Liver (tissue), 9 donors: ENCODE data around the gene KLHDC7B. TPM values are rescaled to one million over a fixed set of nuclear protein-coding genes. Genes with fewer than 3 reads are reported as not detected.
A peak's percentile ranks its signal among the peaks of the same experiment; 100 is the strongest.

Source experiments
- DNase-seq: peaks from one replicate; pipeline ENCODE4 v3.0.0-alpha.2; 2017; ENCODE audit warnings: low spot score
- H3K27ac ChIP-seq, 2 donors: one replicate each; pipeline ENCODE4 v1.7.0; 2013; ENCODE audit warnings: inconsistent platforms in 2 of 2, low read length in 2 of 2, control low read depth in 1 of 2, low read depth in 1 of 2, mild to moderate bottlenecking in 1 of 2
- H3K27me3 ChIP-seq, 4 donors: one replicate each; pipeline versions ENCODE4 v1.6.1 to v1.7.0; 2013; ENCODE audit warnings: low read length in 3 of 4, inconsistent platforms in 1 of 4, mild to moderate bottlenecking in 1 of 4, moderate library complexity in 1 of 4; ENCODE audit not compliant: control insufficient read depth in 4 of 4, insufficient read depth in 4 of 4
- H3K36me3 ChIP-seq, 4 donors: one replicate each; pipeline versions ENCODE4 v1.6.1 to v1.7.0; 2013; ENCODE audit warnings: low read length in 3 of 4, mild to moderate bottlenecking in 3 of 4, low read depth in 1 of 4, moderate library complexity in 1 of 4; ENCODE audit not compliant: control insufficient read depth in 4 of 4, insufficient read depth in 3 of 4
- H3K4me1 ChIP-seq, 4 donors: one replicate each; pipeline versions ENCODE4 v1.6.1 to v1.7.0; 2013; ENCODE audit warnings: low read length in 3 of 4, mild to moderate bottlenecking in 3 of 4, moderate library complexity in 1 of 4; ENCODE audit not compliant: control insufficient read depth in 4 of 4, insufficient read depth in 4 of 4
- H3K4me3 ChIP-seq, 3 donors: one replicate each; pipeline versions ENCODE4 v1.6.1 to v1.7.0; 2013; ENCODE audit warnings: low read length in 3 of 3, control low read depth in 1 of 3, low read depth in 1 of 3, mild to moderate bottlenecking in 1 of 3
- H3K9ac ChIP-seq, 2 donors: one replicate each; pipeline ENCODE4 v1.7.0; 2013; ENCODE audit warnings: low read length in 2 of 2, mild to moderate bottlenecking in 2 of 2, moderate library complexity in 2 of 2, control low read depth in 1 of 2, low read depth in 1 of 2
- H3K9me3 ChIP-seq, 4 donors: one replicate each; pipeline versions ENCODE4 v1.6.1 to v1.7.0; 2013; ENCODE audit warnings: low read length in 3 of 4; ENCODE audit not compliant: control insufficient read depth in 4 of 4
- CTCF ChIP-seq: fragments of 150-350 bp; IDR thresholded peaks from 2 replicates; pipeline ENCODE4 v1.5.1; 2017; ENCODE audit warnings: improper control_type of control experiment, low read depth, low read length; ENCODE audit not compliant: missing input control
- EGR1 ChIP-seq, 2 donors: IDR thresholded peaks; 2 replicates each; pipeline ENCODE4 v1.6.1; 2016 to 2018; ENCODE audit warnings: antibody characterized with exemption in 2 of 2, low read depth in 2 of 2
- FOXA1 ChIP-seq: IDR thresholded peaks from 2 replicates; pipeline ENCODE4 v1.6.1; 2016; ENCODE audit warnings: antibody characterized with exemption
- FOXA2 ChIP-seq: IDR thresholded peaks from 2 replicates; pipeline ENCODE4 v1.6.1; 2016; ENCODE audit warnings: antibody characterized with exemption
- HNF4A ChIP-seq, 2 donors: conservative IDR thresholded peaks; 2 replicates each; pipeline ENCODE4 v1.6.1; 2016; ENCODE audit warnings: antibody characterized with exemption in 2 of 2, mild to moderate bottlenecking in 2 of 2
- HNF4G ChIP-seq: IDR thresholded peaks from 2 replicates; pipeline ENCODE4 v1.6.1; 2016; ENCODE audit warnings: antibody characterized with exemption
- JUND ChIP-seq, 2 donors: IDR thresholded peaks; 2 replicates each; pipeline ENCODE4 v1.6.1; 2016; ENCODE audit warnings: antibody characterized with exemption in 2 of 2
- RAD21 ChIP-seq, 2 donors: IDR thresholded peaks; 2 replicates each; pipeline ENCODE4 v1.6.1; 2016; ENCODE audit warnings: antibody characterized with exemption in 2 of 2, mild to moderate bottlenecking in 2 of 2
- RXRA ChIP-seq, 2 donors: IDR thresholded peaks; 2 replicates each; pipeline ENCODE4 v1.6.1; 2017 to 2018; ENCODE audit warnings: antibody characterized with exemption in 2 of 2, mild to moderate bottlenecking in 1 of 2
- SP1 ChIP-seq: IDR thresholded peaks from 2 replicates; pipeline ENCODE4 v1.6.1; 2018; ENCODE audit warnings: antibody characterized with exemption, mild to moderate bottlenecking
- WGBS: extraction: QIAGEN DNeasy Blood & Tissue Kit; methylation state at CpG from one replicate; pipeline ENCODE4 v1.1.7; 2013; 5-methylcytosine and 5-hydroxymethylcytosine counted together
- polyA plus RNA-seq, 2 donors: library from polyadenylated mRNA; stranded (reverse) in 1 of 2; unstranded in 1 of 2; fragments of 200-250 nt in 1 of 2; fragments of >200 nt in 1 of 2; fragmentation: Nextera tagmentation in 1 of 2; extraction: Ambion mirVana in 1 of 2; gene quantifications; one replicate each; pipeline versions ENCODE4 v1.2.1 to v1.2.3, GENCODE V29; 2013 to 2015
- total RNA-seq, 2 donors: library from RNA; depleted of rRNA; stranded (reverse); fragments of >200 nt; gene quantifications; one replicate each; pipeline ENCODE4 v1.2.3, GENCODE V29; 2014
- TF ChIP-seq, protein P1 (sequence below): IDR thresholded peaks from 2 replicates; pipeline ENCODE4 v1.6.1; 2016; ENCODE audit warnings: antibody characterized with exemption
- TF ChIP-seq, protein P2 (sequence below): IDR thresholded peaks from 2 replicates; pipeline ENCODE4 v1.6.1; 2016; ENCODE audit warnings: antibody characterized with exemption
- TF ChIP-seq, protein P3 (sequence below): IDR thresholded peaks from 2 replicates; pipeline ENCODE4 v1.6.1; 2016; ENCODE audit warnings: antibody characterized with exemption, mild to moderate bottlenecking
- TF ChIP-seq, protein P4 (sequence below): IDR thresholded peaks from 2 replicates; pipeline ENCODE4 v1.6.1; 2016; ENCODE audit warnings: antibody characterized with exemption
- donor health status: healthy.
- donor health status: healthy.
- donor health status: healthy.
- donor health status: healthy.
- donor health status: healthy.

KLHDC7B gene
- total and polyA plus RNA-seq, 4 donors, result 0.08 to 0.16 (median 0.08) TPM; not detected in 1

DNA sequence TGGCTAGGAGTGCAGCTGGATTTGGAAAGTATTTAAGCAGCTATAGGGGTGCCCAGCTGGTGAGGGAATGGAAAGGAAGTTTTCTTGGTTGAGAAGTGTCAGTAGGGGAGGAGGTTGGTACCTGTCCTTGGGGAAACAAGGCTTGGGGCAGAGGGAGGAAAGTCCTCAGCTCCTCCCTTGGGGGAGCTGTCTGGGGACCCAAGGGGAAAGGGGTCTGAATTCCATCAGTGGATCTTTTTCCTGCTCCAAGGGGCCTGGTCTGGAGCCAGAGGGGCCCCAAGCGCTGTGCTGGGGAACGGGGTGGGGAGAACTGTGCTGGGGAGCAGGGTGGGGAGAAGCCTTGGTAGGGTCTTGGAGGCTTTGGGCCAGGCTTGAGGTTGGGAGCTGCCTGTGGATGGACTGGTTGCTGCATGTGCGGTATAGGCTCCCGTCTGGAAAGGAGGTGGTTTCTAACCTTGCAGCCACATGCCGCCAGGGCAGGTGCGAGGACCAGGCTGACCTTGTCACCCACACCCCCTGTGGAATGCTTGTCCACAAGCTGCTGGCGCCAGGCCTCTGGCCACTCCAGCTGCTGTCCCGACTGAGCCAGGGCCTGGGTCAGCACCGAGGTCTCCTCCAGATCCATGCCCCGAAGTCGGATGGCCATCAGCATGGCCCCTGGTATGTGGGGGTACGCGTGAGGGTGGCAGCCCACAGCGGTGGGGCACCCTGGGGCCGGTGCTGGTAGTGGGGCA lies 16.9 kb upstream of the KLHDC7B start:
- Histone ChIP-seq H3K9ac (no peak overlapping the region), H3K36me3 (peaks cover 0 to under 1% (median 0%) of the 10 kb centered on the region in 4 donors), H3K4me3 (peak overlapping the region; percentile 48 to 93 (median 64)), H3K27ac (peak overlapping the region; percentile 92 to 98), H3K4me1 (peaks cover 12 to 57% (median 32%) of the 10 kb centered on the region in 4 donors), H3K27me3 (no peaks in the 10 kb centered on the region), H3K9me3 (no peaks in the 10 kb centered on the region)
- 63% methylated on average over 15 of the region's 15 CpGs for WGBS
- TF ChIP-seq, protein P1, sequence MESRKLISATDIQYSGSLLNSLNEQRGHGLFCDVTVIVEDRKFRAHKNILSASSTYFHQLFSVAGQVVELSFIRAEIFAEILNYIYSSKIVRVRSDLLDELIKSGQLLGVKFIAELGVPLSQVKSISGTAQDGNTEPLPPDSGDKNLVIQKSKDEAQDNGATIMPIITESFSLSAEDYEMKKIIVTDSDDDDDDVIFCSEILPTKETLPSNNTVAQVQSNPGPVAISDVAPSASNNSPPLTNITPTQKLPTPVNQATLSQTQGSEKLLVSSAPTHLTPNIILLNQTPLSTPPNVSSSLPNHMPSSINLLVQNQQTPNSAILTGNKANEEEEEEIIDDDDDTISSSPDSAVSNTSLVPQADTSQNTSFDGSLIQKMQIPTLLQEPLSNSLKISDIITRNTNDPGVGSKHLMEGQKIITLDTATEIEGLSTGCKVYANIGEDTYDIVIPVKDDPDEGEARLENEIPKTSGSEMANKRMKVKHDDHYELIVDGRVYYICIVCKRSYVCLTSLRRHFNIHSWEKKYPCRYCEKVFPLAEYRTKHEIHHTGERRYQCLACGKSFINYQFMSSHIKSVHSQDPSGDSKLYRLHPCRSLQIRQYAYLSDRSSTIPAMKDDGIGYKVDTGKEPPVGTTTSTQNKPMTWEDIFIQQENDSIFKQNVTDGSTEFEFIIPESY, result no peak
- TF ChIP-seq RAD21 (IDR thresholded peaks at IDR 0.05) (no peak), HNF4A (conservative IDR thresholded peaks at IDR 0.05) (no peak), RXRA (IDR thresholded peaks at IDR 0.05) (peak in 1 of 2 donors; percentile 21), FOXA2 (no peak), HNF4G (no peak)
- TF ChIP-seq, protein P2, sequence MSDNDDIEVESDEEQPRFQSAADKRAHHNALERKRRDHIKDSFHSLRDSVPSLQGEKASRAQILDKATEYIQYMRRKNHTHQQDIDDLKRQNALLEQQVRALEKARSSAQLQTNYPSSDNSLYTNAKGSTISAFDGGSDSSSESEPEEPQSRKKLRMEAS, result peak; percentile 45
- DNase-seq, result no peak

- Histone ChIP-seq H3K9me3 (no peaks in the 10 kb centered on the region), H3K4me3 (peak overlapping the region; percentile 48 to 93 (median 64))
These were observed 16.2 kb upstream of the KLHDC7B start for GRCh38 chr22:50529416-50529896.

DNA sequence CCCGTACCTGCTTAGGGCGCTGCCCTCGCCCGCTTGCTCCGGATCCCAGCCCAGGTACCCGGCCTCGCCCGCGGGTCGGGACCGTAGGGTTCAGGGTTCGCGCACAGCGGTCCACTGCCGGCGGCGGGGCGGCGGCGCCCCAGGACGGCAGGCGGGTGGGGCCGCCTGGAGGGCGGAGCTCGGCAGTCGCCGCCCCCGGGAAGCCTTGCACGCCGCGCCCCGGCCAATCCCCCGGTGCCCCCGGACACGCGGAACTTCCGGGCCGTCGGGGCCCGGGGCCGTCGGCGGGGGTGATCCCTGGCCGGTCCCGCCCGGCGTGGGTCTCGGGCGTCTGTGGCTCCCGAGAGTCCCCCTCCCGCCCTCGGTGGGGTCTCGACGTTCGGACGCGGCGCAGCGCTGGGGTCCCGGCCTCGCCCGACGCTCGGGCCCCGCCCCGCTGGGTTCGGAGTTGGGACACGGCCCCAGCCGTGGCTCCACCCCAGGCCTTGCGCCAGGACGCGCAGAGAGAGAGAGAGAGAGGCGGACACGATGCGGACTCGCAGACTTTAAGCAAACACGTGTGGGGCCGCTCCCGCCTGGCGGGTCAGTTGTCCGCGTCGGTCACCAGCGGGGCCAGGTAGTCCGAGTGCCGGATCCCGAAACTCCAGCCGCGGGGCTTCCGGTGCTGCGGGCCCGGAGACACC lies 15.7 kb upstream of the KLHDC7B start, which contains the start of gene TYMP:
Gene TYMP (minus strand): TSS at position 116 of the 683 bp plus-strand sequence. CDS start 303 bp downstream, outside the sequence.
- TF ChIP-seq HNF4G, result no peak
- no peak for TF ChIP-seq FOXA2
- TF ChIP-seq HNF4A (conservative IDR thresholded peaks at IDR 0.05), result no peak
- TF ChIP-seq FOXA1, result no peak
- TF ChIP-seq, protein P3, sequence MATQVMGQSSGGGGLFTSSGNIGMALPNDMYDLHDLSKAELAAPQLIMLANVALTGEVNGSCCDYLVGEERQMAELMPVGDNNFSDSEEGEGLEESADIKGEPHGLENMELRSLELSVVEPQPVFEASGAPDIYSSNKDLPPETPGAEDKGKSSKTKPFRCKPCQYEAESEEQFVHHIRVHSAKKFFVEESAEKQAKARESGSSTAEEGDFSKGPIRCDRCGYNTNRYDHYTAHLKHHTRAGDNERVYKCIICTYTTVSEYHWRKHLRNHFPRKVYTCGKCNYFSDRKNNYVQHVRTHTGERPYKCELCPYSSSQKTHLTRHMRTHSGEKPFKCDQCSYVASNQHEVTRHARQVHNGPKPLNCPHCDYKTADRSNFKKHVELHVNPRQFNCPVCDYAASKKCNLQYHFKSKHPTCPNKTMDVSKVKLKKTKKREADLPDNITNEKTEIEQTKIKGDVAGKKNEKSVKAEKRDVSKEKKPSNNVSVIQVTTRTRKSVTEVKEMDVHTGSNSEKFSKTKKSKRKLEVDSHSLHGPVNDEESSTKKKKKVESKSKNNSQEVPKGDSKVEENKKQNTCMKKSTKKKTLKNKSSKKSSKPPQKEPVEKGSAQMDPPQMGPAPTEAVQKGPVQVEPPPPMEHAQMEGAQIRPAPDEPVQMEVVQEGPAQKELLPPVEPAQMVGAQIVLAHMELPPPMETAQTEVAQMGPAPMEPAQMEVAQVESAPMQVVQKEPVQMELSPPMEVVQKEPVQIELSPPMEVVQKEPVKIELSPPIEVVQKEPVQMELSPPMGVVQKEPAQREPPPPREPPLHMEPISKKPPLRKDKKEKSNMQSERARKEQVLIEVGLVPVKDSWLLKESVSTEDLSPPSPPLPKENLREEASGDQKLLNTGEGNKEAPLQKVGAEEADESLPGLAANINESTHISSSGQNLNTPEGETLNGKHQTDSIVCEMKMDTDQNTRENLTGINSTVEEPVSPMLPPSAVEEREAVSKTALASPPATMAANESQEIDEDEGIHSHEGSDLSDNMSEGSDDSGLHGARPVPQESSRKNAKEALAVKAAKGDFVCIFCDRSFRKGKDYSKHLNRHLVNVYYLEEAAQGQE, result no peak
- peak in 1 of 2 donors; percentile 3 for TF ChIP-seq EGR1 (IDR thresholded peaks at IDR 0.05; ENCODE audit: low read depth in 2 of 2)
- no peak for TF ChIP-seq RAD21 (IDR thresholded peaks at IDR 0.05)
- TF ChIP-seq, protein P2, result peak; percentile 55
- peak in 1 of 2 donors; percentile 50 for TF ChIP-seq RXRA (IDR thresholded peaks at IDR 0.05)
- TF ChIP-seq JUND (IDR thresholded peaks at IDR 0.05), result no peak
- TF ChIP-seq, protein P4, sequence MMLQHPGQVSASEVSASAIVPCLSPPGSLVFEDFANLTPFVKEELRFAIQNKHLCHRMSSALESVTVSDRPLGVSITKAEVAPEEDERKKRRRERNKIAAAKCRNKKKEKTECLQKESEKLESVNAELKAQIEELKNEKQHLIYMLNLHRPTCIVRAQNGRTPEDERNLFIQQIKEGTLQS, result no peak
- no peak for TF ChIP-seq CTCF
- Histone ChIP-seq H3K9ac (peak within 1 kb of the TSS; percentile 71 to 76), H3K27me3 (no peaks in the 10 kb centered on the region), H3K27ac (peak within 1 kb of the TSS; percentile 92 to 98), H3K4me3 (peak within 1 kb of the TSS; percentile 62 to 93 (median 90)), H3K9me3 (no peaks in the 10 kb centered on the region), H3K36me3 (no peaks in the 10 kb centered on the region), H3K4me1 (peaks cover 4 to 45% (median 24%) of the 10 kb centered on the region in 4 donors)
- under 1% methylated on average over 92 of the region's 92 CpGs for WGBS
- peak; percentile 71 for DNase-seq

More at GRCh38 chr22:50529416-50529896, 16.2 kb upstream of the KLHDC7B start:
- H3K4me1 ChIP-seq, result peaks cover 6 to 51% (median 27%) of the 10 kb centered on the region in 4 donors
- 22% methylated on average over 50 of the region's 50 CpGs for WGBS
- H3K27ac ChIP-seq, result peak overlapping the region; percentile 92 to 98
- peak overlapping the region in 1 of 2 donors; percentile 76 for H3K9ac ChIP-seq
- DNase-seq, result no peak
- H3K27me3 ChIP-seq, result no peaks in the 10 kb centered on the region
- TF ChIP-seq SP1, result no peak
- H3K36me3 ChIP-seq, result no peaks in the 10 kb centered on the region
